HG03457 (cell line): ENCODE measurements around the gene NPAS3.

Experiments used
- ATAC-seq: cut with Tn5 transposase; IDR thresholded peaks from one replicate; pipeline ENCODE4 v1.9.1; 2021; ENCODE audit warnings: moderate number of reproducible peaks; ENCODE audit not compliant: unreplicated experiment

NPAS3 gene

GRCh38 chr14:33839193-33840076 lies 900.8 kb downstream of the NPAS3 start:
- ATAC-seq: no peak

GRCh38 chr14:33840797-33841196 lies 902.1 kb downstream of the NPAS3 start:
- no peak for ATAC-seq

- no peak for ATAC-seq
These were observed 903.6 kb downstream of the NPAS3 start for GRCh38 chr14:33842299-33842698.

GRCh38 chr14:33844118-33844517 lies 905.4 kb downstream of the NPAS3 start:
- no peak for ATAC-seq

GRCh38 chr14:33846100-33846824 lies 907.6 kb downstream of the NPAS3 start:
- ATAC-seq: no peak

GRCh38 chr14:33847066-33847465 lies 908.4 kb downstream of the NPAS3 start:
- no peak for ATAC-seq

GRCh38 chr14:33848009-33848408 lies 909.3 kb downstream of the NPAS3 start:
- ATAC-seq: no peak

- ATAC-seq: no peak
These were observed 910.2 kb downstream of the NPAS3 start for GRCh38 chr14:33848706-33849454.

- ATAC-seq: no peak
These were observed 910.7 kb downstream of the NPAS3 start for GRCh38 chr14:33849455-33849801.

GRCh38 chr14:33850826-33851225 lies 912.1 kb downstream of the NPAS3 start:
- ATAC-seq: no peak

GRCh38 chr14:33851366-33851765 lies 912.7 kb downstream of the NPAS3 start:
- no peak for ATAC-seq

- ATAC-seq: no peak
These were observed 913.3 kb downstream of the NPAS3 start for GRCh38 chr14:33851931-33852330.
